Thoracic aorta (tissue), 2 donors: ENCODE results near the gene NFASC. TPM values are rescaled to one million over a fixed set of nuclear protein-coding genes. Genes with fewer than 3 reads are reported as not detected.

Experiments used
- ATAC-seq: fragments of 150-250 bp; one replicate; pipeline ENCODE4 v1.8.0; 2017; ENCODE audit warnings: low read depth; ENCODE audit not compliant: insufficient number of reproducible peaks, low FRiP score
- DNase-seq: peaks from one replicate; pipeline ENCODE4 v3.0.0-alpha.2; 2020; ENCODE audit warnings: low spot score
- H3K27ac ChIP-seq, 2 donors: fragments of 200-600 bp; sonication (generic); 1 replicate in 1 of 2; 2 replicates in 1 of 2; pipeline ENCODE4 v1.5.1; 2016; ENCODE audit warnings: mild to moderate bottlenecking in 2 of 2, moderate library complexity in 2 of 2
- H3K27me3 ChIP-seq: fragments of 200-600 bp; sonication (generic); replicated peaks from 2 replicates; pipeline ENCODE4 v1.6.0; 2016; ENCODE audit warnings: mild to moderate bottlenecking; ENCODE audit not compliant: insufficient read depth
- H3K36me3 ChIP-seq: fragments of 200-600 bp; sonication (generic); one replicate; pipeline ENCODE4 v1.5.1; 2016
- H3K4me1 ChIP-seq, 2 donors: fragments of 200-600 bp; sonication (generic); 1 replicate in 1 of 2; 2 replicates in 1 of 2; pipeline versions ENCODE4 v1.5.1 to v1.6.0; 2016; ENCODE audit warnings: low read depth in 2 of 2, mild to moderate bottlenecking in 1 of 2; ENCODE audit not compliant: control insufficient read depth in 1 of 2
- H3K4me3 ChIP-seq: fragments of 200-600 bp; sonication (generic); 2 replicates; pipeline ENCODE4 v1.5.1; 2016; ENCODE audit warnings: mild to moderate bottlenecking
- H3K9me3 ChIP-seq: fragments of 200-600 bp; sonication (generic); 2 replicates; pipeline ENCODE4 v1.5.1; 2016
- CTCF ChIP-seq: fragments of 200-600 bp; sonication (generic); IDR thresholded peaks from one replicate; pipeline ENCODE4 v1.5.1; 2019; ENCODE audit warnings: antibody characterized with exemption
- total RNA-seq, 2 donors: library from RNA; depleted of rRNA; stranded (reverse); fragments of >200 nt; gene quantifications; one replicate each; pipeline versions ENCODE4 v1.1.0 to v1.2.3, GENCODE V29; 2016

Gene NFASC
- total RNA-seq, 2 donors from 2014 or later: 26.2 to 29.5 TPM

DNA sequence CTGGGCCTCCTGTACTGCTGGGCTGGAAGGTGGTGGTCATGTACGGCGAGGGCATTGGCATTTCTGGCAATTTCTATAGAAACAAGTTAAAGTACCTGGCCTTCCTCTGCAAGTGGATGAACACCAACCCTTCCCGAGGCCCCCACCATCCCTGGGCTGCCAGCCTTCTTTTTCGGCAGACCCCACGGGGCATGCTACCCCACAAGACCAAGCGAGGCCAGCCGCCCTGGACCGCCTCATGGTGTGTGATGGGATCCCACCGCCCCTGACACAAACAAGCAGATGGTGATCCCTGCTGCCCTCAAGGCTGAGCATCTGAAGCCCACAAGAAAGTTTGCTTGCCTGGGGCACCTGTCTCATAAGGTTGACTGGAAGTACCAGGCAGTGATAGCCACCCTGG, 76.0 kb downstream of the NFASC start:
- Histone ChIP-seq H3K9me3 (no peaks in the 10 kb centered on the region), H3K4me1 (no peaks in the 10 kb centered on the region), H3K4me3 (no peak overlapping the region), H3K36me3 (no peaks in the 10 kb centered on the region), H3K27ac (no peak overlapping the region), H3K27me3 (no peaks in the 10 kb centered on the region)
- TF ChIP-seq CTCF: no peak
- ATAC-seq: no peak
- DNase-seq: no peak

- H3K36me3 ChIP-seq: no peaks in the 10 kb centered on the region
- no peaks in the 10 kb centered on the region for H3K4me1 ChIP-seq
- no peak overlapping the region for H3K27ac ChIP-seq
- H3K27me3 ChIP-seq: no peaks in the 10 kb centered on the region
- ATAC-seq: no peak
- no peak for DNase-seq
- TF ChIP-seq CTCF: no peak
- no peaks in the 10 kb centered on the region for H3K9me3 ChIP-seq
- H3K4me3 ChIP-seq: no peak overlapping the region
Measured at GRCh38 chr1:204947338-204947737, 76.7 kb downstream of the NFASC start.

DNA sequence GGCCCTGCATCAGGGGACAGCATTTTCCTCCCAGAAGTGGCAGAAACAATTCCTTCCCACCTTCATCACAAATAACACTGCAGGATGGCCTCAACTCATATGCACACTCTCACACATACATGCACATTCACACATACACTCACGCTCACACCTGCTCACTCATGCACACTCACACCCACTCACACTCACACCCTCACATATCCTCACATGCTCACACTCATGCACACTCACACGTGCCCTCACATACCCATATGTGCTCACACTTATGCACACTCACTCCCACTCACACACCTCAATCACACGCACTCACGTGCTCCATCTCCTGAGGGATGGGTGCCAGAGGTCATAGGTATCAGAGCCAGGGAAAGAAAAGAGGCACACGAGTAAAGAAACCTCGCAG, 77.1 kb downstream of the NFASC start:
- ATAC-seq: no peak
- H3K27me3 ChIP-seq: no peaks in the 10 kb centered on the region
- no peaks in the 10 kb centered on the region for H3K9me3 ChIP-seq
- no peaks in the 10 kb centered on the region for H3K4me1 ChIP-seq
- no peak for DNase-seq
- no peak overlapping the region for H3K4me3 ChIP-seq
- TF ChIP-seq CTCF: no peak
- H3K36me3 ChIP-seq: no peaks in the 10 kb centered on the region
- H3K27ac ChIP-seq: no peak overlapping the region

- Histone ChIP-seq H3K36me3 (no peaks in the 10 kb centered on the region), H3K27ac (no peak overlapping the region), H3K4me3 (no peak overlapping the region), H3K4me1 (no peaks in the 10 kb centered on the region), H3K27me3 (no peaks in the 10 kb centered on the region), H3K9me3 (no peaks in the 10 kb centered on the region)
- ATAC-seq: no peak
- no peak for DNase-seq
- TF ChIP-seq CTCF: no peak
Measured at GRCh38 chr1:204950353-204951001, 79.8 kb downstream of the NFASC start.

GRCh38 chr1:204958317-204959307, 88.0 kb downstream of the NFASC start:
- no peaks in the 10 kb centered on the region for H3K36me3 ChIP-seq
- H3K4me3 ChIP-seq: no peak overlapping the region
- H3K9me3 ChIP-seq: no peaks in the 10 kb centered on the region
- no peak overlapping the region for H3K27ac ChIP-seq
- H3K27me3 ChIP-seq: no peaks in the 10 kb centered on the region
- ATAC-seq (no peak), DNase-seq (no peak)
- no peak for TF ChIP-seq CTCF
- H3K4me1 ChIP-seq: peaks cover 0 to 9% of the 10 kb centered on the region in 2 donors
